ENCODE results near the gene SEC24D. TPM values are rescaled to one million over a fixed set of nuclear protein-coding genes. Genes with fewer than 3 reads are reported as not detected.

Gene SEC24D
- total and polyA plus RNA-seq, 9 of the 15 experiments (the other 6 are each of a cell fraction or from before 2014, with no cell fraction given) = 7.1 to 22.5 (median 11.3) TPM

DNA sequence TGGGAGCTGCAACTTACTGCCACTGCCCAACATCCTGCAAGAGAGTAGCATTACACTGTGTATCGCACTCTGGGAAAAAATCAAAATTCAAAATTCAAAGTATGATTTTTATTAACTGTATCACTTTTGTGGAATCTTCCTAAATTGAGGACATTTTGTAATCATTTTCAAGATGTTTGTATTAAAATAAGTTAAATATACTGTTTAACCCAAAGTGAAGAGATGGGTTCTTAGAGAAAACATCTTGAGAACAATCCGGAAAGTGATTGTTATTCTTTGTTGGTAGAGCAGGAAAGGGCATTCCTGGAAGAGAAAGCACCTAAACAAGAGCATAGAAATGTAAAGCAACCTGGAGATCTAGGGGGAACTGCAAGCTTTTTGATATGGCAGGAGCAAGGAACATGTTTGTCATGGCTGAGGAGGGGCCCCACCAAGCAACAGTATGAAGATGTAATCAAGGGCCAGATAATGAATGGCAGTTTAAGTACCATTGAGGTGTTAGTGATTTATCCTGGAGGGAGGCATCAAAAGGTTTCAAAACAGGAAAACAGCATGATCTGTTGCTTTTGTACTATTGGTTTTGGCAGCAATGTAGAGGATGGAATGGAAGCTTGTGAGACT is 14.1 kb upstream of the SEC24D start:
- H3K4me1 ChIP-seq (replicated peaks in 1 of 2; ENCODE audit: control insufficient read depth in 2 of 2, insufficient read depth in 2 of 2, low read length in 2 of 2) = no peaks in the 10 kb centered on the region; a peak in 1 of 5 replicates
- H3K36me3 ChIP-seq (ENCODE audit: control insufficient read depth, insufficient read depth, low read length) = no peaks in the 10 kb centered on the region
- CTCF ChIA-PET (ENCODE audit: low intra/inter-chr PET ratio) = no interaction called here
- no peaks in the 10 kb centered on the region for H3K79me2 ChIP-seq (ENCODE audit: control insufficient read depth, insufficient read depth, low read length)
- no peaks in the 10 kb centered on the region for H4K20me1 ChIP-seq (replicated peaks; ENCODE audit: control insufficient read depth, insufficient read depth, low read length)
- ATAC-seq (no peak), DNase-seq (ENCODE audit: extremely low read depth in 1 of 4, low spot score in 3 of 4) (no peak), FAIRE-seq (no peak)
- no peak overlapping the region for H3K9ac ChIP-seq (ENCODE audit: insufficient read depth in 1 of 2, low read depth in 2 of 2, low read length in 2 of 2)
- WGBS (ENCODE audit: insufficient coverage, low coverage, missing lambda C conversion rate) = 12% methylated on average over 2 of the region's 2 CpGs
- intact Hi-C loops (cut with micrococcal nuclease) (no loop called here), in situ Hi-C loops (cut with MboI) (no loop called here)
- no peak overlapping the region for H2AFZ ChIP-seq (ENCODE audit: low read depth, low read length)
- no peak overlapping the region for H3K4me2 ChIP-seq (ENCODE audit: insufficient read depth, low read length)
- POLR2A ChIA-PET = no interaction called here
- no peak overlapping the region for H3K4me3 ChIP-seq
- TF ChIP-seq NR2C1 (IDR thresholded peaks at IDR 0.05) (no peak), NR2C1 (tag; IDR thresholded peaks at IDR 0.05) (no peak)
- TF ChIP-seq, protein P1, sequence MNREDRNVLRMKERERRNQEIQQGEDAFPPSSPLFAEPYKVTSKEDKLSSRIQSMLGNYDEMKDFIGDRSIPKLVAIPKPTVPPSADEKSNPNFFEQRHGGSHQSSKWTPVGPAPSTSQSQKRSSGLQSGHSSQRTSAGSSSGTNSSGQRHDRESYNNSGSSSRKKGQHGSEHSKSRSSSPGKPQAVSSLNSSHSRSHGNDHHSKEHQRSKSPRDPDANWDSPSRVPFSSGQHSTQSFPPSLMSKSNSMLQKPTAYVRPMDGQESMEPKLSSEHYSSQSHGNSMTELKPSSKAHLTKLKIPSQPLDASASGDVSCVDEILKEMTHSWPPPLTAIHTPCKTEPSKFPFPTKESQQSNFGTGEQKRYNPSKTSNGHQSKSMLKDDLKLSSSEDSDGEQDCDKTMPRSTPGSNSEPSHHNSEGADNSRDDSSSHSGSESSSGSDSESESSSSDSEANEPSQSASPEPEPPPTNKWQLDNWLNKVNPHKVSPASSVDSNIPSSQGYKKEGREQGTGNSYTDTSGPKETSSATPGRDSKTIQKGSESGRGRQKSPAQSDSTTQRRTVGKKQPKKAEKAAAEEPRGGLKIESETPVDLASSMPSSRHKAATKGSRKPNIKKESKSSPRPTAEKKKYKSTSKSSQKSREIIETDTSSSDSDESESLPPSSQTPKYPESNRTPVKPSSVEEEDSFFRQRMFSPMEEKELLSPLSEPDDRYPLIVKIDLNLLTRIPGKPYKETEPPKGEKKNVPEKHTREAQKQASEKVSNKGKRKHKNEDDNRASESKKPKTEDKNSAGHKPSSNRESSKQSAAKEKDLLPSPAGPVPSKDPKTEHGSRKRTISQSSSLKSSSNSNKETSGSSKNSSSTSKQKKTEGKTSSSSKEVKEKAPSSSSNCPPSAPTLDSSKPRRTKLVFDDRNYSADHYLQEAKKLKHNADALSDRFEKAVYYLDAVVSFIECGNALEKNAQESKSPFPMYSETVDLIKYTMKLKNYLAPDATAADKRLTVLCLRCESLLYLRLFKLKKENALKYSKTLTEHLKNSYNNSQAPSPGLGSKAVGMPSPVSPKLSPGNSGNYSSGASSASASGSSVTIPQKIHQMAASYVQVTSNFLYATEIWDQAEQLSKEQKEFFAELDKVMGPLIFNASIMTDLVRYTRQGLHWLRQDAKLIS (CRISPR knock-in tag; IDR thresholded peaks at IDR 0.05) = no peak
- no peaks in the 10 kb centered on the region for H3K9me1 ChIP-seq (ENCODE audit: control insufficient read depth, insufficient read depth, low read length)
- peaks cover 0 to 4% of the 10 kb centered on the region in 2 experiments; a peak in 2 of 5 replicates for H3K27me3 ChIP-seq (ENCODE audit: control insufficient read depth in 2 of 2, insufficient read depth in 2 of 2, low read length in 2 of 2)
- BruUV-seq (replicated peaks) = no TSS peak
- no peak overlapping the region for H3K27ac ChIP-seq (ENCODE audit: extremely low read depth, low read depth, low read length)
- H3K9me3 ChIP-seq (replicated peaks; ENCODE audit: control insufficient read depth, insufficient read depth, low read depth, low read length) = no peaks in the 10 kb centered on the region
